ENCODE results near the gene NEU1.
"Not testable (repeated sequence)": the region's sequence is repeated elsewhere in the genome, so short reads cannot be mapped to it uniquely, and the experiment has no call there.

The NEU1 gene

DNA sequence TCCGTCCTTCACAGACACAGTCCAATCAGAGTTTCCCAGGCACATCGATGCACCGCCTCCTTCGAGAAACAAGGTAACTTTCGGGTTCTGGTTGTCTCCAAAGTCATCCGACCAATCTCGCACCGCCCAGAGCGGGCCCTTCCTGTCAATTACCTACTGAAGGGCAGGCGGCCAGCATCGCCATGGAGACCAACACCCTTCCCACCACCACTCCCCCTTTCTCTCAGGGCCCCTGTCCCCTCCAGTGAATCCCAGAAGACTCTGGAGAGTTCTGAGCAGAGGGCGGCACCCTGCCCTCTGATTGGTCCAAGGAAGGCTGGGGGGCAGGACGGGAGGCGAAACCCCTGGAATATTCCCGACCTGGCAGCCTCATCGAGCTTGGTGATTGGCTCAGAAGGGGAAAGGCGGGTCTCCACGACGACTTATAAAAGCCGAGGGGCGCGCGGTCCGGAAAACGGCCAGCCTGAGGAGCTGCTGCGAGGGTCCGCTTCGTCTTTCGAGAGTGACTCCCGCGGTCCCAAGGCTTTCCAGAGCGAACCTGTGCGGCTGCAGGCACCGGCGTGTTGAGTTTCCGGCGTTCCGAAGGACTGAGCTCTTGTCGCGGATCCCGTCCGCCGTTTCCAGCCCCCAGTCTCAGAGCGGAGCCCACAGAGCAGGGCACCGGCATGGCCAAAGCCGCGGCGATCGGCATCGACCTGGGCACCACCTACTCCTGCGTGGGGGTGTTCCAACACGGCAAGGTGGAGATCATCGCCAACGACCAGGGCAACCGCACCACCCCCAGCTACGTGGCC lies 35.1 kb downstream of the NEU1 start, which contains the start of gene HSPA1B:
HSPA1B (plus strand) TSS at position 453 of the 794 bp plus-strand sequence; CDS start at position 666, 213 bp downstream.
- peak; percentile 99 for DNase-seq (ENCODE audit: low read depth)
- peak within 1 kb of the TSS; percentile 77 for H3K4me3 ChIP-seq (ENCODE audit: low read length)
- TF ChIP-seq, protein P1, sequence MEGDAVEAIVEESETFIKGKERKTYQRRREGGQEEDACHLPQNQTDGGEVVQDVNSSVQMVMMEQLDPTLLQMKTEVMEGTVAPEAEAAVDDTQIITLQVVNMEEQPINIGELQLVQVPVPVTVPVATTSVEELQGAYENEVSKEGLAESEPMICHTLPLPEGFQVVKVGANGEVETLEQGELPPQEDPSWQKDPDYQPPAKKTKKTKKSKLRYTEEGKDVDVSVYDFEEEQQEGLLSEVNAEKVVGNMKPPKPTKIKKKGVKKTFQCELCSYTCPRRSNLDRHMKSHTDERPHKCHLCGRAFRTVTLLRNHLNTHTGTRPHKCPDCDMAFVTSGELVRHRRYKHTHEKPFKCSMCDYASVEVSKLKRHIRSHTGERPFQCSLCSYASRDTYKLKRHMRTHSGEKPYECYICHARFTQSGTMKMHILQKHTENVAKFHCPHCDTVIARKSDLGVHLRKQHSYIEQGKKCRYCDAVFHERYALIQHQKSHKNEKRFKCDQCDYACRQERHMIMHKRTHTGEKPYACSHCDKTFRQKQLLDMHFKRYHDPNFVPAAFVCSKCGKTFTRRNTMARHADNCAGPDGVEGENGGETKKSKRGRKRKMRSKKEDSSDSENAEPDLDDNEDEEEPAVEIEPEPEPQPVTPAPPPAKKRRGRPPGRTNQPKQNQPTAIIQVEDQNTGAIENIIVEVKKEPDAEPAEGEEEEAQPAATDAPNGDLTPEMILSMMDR (conservative IDR thresholded peaks at IDR 0.05; ENCODE audit: low read depth, low read length), result no peak

DNA sequence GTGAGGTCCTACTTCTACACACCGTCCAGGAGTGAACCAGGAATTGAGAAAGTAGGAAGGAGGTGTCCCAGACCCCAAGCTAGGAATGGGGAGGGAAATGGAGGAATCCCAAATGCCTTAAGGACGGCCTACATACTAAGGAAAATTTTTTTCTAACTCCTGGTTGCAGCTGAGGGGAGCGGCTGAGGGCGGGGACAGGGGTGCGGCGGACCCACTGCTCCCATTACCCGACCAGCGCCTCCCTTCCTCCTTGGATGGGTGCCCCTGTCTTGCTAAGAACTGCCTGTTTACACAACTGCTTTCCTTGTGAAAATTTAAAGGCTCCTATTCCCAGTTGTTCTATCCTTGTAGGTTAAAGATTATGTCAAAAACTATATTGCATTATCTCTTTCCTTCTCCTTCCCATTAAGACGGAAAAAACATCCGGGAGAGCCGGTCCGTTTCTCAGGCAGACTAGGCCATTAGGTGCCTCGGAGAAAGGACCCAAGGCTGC lies 35.8 kb downstream of the NEU1 start:
- no peak for DNase-seq (ENCODE audit: low read depth)
- TF ChIP-seq, protein P1 (conservative IDR thresholded peaks at IDR 0.05; ENCODE audit: low read depth, low read length), result no peak
- H3K4me3 ChIP-seq (ENCODE audit: low read length), result peak overlapping the region; percentile 42

DNA sequence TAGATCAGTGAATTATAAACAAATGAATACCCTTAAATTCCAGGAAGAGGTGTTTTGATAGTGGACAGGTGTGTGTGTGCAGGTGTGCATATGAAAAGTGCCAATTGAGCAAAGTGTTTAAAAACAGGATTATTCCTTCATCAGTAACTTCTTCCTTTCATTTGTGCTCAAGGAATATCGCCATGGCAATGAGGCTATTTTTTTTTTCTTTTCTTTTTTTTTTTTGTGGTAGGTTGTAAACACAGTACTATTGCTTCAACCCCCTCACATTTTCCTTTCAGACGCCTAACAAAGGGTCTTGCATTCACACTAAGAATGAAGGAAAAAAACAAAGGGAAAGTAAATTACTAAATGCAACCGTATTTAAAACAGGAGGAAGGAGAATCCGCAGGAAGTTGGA lies 37.1 kb downstream of the NEU1 start:
- no peak for DNase-seq (ENCODE audit: low read depth)
- no peak overlapping the region for H3K4me3 ChIP-seq (ENCODE audit: low read length)
- TF ChIP-seq, protein P1 (conservative IDR thresholded peaks at IDR 0.05; ENCODE audit: low read depth, low read length), result no peak

DNA sequence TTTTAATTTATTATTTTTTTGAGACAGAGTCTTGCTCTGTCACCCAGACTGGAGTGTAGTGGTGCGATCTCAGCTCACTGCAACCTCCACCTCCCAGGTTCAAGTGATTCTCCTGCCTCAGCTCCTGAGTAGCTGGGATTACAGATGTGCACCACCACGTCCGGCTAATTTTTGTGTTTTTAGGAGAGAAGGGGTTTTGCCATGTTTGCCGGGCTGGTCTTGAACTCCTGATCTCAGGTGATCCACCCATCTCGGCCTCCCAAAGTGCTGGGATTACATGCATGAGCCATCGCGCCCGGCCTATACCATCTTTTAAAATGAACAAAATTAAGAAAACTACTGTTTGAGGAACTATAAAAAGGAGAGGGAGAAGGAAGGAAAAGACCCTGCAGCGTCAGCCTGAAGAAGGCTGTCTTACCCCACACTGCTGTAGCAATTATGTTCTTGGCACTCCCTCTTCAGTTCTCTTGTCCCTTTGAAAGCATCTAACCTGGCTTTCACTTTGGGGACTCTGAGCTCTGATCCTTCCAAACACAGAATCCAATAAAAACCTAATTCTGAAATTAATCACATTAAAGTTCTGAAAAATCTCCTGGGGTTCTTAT lies 38.9 kb downstream of the NEU1 start:
- DNase-seq (ENCODE audit: low read depth); H3K4me3 ChIP-seq (ENCODE audit: low read length): not testable (repeated sequence)

DNA sequence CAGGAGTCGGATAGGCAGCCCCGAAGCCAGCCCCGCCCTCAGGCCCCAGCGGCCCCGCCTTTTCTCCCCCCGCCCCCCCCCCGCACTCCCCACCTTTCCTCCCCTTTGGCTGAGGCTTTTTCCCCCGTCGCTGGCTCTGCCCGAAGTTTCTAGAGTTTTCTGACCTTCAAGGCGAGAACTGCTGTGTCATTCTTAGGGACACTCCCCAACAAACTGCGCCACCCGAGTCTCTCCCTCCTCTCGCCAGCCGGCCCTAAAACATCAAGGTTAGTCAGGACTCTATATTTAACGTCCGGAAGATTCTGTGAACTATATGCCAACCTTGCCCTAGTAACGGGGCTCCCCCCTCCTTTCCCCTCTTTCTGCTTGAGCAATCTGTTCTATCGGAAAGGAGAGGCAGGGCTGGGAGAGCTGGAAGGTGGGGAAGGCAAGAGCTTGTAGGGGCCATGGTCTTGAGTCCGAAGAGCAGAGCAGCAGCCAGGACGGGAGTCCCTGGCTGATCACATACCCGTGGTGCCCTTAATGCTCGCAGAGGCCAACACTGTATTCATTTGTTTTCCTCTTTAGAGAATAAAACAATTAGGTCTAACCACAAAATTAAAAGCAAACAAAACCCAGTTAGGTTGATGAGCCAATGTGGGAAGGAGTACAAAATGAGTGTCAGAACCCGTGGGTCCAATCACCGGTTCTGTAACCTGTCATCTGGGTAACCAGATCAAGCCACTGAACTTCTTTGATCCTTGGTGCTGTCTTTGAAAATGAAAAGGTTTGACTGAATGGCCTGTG lies 40.4 kb downstream of the NEU1 start:
- TF ChIP-seq, protein P1 (conservative IDR thresholded peaks at IDR 0.05; ENCODE audit: low read depth, low read length), result no peak
- no peak for DNase-seq (ENCODE audit: low read depth)
- H3K4me3 ChIP-seq (ENCODE audit: low read length), result peak overlapping the region; percentile 70

DNA sequence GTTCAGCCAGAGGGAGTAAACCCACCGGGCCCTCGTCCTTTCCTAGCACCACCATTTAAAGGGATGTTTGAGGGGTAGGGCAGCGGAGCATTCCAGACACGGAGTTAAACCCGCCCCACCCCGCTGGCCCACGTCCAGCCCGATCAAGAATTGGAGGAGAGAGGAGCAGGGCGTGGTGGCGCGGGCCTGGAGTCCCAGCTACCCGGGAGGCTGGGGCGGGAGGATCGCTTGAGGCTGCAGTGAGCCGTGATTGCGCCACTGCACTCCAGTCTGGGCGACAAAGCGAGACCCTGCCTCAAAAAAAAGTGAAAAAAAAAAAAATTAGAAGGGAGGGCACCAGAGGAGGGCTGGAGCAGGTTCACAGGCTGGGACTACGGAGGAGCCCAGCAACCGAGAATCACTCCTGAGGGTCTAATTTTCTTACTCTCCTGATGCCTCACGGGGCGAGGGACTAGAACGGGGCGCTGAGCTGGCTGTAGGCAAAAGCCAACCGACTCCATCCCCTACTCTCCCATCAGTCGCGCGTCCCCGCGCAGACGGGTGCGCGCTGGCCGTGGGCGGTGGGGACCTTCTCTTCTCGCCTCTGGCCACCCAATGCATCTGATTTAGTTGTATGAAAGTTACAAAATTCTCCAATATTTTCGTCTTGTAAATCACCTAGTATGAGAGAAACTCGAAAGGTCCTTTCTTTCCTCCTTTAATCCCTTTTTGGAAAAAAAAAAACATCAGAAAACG lies 41.2 kb downstream of the NEU1 start:
- H3K4me3 ChIP-seq (ENCODE audit: low read length), result peak overlapping the region; percentile 70
- no peak for DNase-seq (ENCODE audit: low read depth)
- TF ChIP-seq, protein P1 (conservative IDR thresholded peaks at IDR 0.05; ENCODE audit: low read depth, low read length), result no peak

DNA sequence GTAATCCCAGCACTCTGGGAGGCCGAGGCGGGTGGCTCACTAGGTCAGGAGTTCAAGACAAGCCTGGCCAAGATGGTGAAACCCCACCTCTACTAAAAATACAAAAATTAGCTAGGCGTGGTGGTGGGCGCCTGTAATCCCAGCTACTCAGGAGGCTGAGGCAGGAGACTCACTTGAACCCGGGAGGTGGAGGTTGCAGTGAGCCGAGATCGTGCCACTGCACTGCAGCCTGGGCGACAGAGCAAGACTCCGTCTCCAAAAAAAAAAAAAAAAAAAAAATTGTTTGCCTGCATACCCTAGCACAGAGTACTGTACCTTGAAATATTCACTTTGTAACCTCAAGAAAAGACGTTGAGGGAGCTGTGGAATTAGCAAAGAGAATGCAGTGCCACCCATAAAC lies 42.2 kb downstream of the NEU1 start:
- DNase-seq (ENCODE audit: low read depth); H3K4me3 ChIP-seq (ENCODE audit: low read length): not testable (repeated sequence)
